Right lobe of liver (tissue), 6 donors: ENCODE measurements around the gene HEXB. TPM values are rescaled to one million over a fixed set of nuclear protein-coding genes. Genes with fewer than 3 reads are reported as not detected.
A peak's percentile ranks its signal among the peaks of the same experiment; 100 is the strongest.

ENCODE experiments used
- ATAC-seq, 4 donors: fragments of 200-7000 bp; cut with Tn5 transposase; one replicate each; pipeline ENCODE4 v1.9.1; 2020; ENCODE audit warnings: mild to moderate bottlenecking in 4 of 4, moderate library complexity in 4 of 4
- DNase-seq, 3 donors: peaks; one replicate each; pipeline ENCODE4 v3.0.0-alpha.2; 2020
- H3K27ac ChIP-seq, 3 donors: fragments of 200-600 bp; one replicate each; pipeline ENCODE4 v1.8.0; 2022
- H3K27me3 ChIP-seq, 2 donors: fragments of 200-600 bp; one replicate each; pipeline ENCODE4 v1.8.0; 2022
- H3K36me3 ChIP-seq, 4 donors: fragments of 200-600 bp; sonication (generic) in 1 of 4; one replicate each; pipeline versions ENCODE4 v1.5.1 to v1.8.0; 2017 to 2022; ENCODE audit warnings: control low read depth in 1 of 4
- H3K4me1 ChIP-seq, 4 donors: fragments of 200-600 bp; sonication (generic) in 1 of 4; one replicate each; pipeline versions ENCODE4 v1.5.1 to v1.8.0; 2017 to 2022; ENCODE audit warnings: control low read depth in 1 of 4
- H3K4me3 ChIP-seq, 3 donors: fragments of 200-600 bp; one replicate each; pipeline ENCODE4 v1.8.0; 2022
- H3K9me3 ChIP-seq, 4 donors: fragments of 200-600 bp; sonication (generic) in 1 of 4; one replicate each; pipeline versions ENCODE4 v1.5.1 to v1.8.0; 2017 to 2022; ENCODE audit warnings: control low read depth in 1 of 4
- CTCF ChIP-seq, 4 donors: fragments of 200-600 bp in 3 of 4; fragments of 450-650 bp in 1 of 4; IDR thresholded peaks; one replicate each; pipeline versions ENCODE4 v1.5.1 to v1.8.0; 2016 to 2022; ENCODE audit warnings: antibody characterized with exemption in 4 of 4, mild to moderate bottlenecking in 2 of 4
- POLR2A ChIP-seq: fragments of 450-650 bp; IDR thresholded peaks from one replicate; pipeline ENCODE4 v1.6.1; 2017; ENCODE audit warnings: antibody characterized with exemption, mild to moderate bottlenecking
- WGBS: methylation state at CpG from one replicate; pipeline ENCODE4 v1.1.6; 2018; ENCODE audit warnings: low coverage, low lambda C conversion rate; ENCODE audit not compliant: insufficient coverage; ENCODE audit errors: missing lambda C conversion rate; 5-methylcytosine and 5-hydroxymethylcytosine counted together
- intact Hi-C, 2 donors: fragments of 100-400 bp; cut with DNase I; formaldehyde crosslinking; loops; one replicate each; pipeline versions ENCODE4 v1.11.2 to v1.14.1; 2022
- small RNA-seq, 2 experiments: library from RNA; depleted of rRNA; stranded (forward); fragments of <200 nt; gene quantifications; one replicate each; pipeline ENCODE3, GENCODE V24; 2016
- total RNA-seq, 6 experiments: library from RNA; depleted of rRNA in 2 of 6; stranded (reverse); fragments of >200 nt in 2 of 6; fragmentation: NEBNext Ultra II Directional in 3 of 6; extraction: Animal tissue kit (Norgen Biotek cat#: 25700) in 3 of 6; gene quantifications; one replicate each; pipeline versions ENCODE4 v1.1.0 to v1.2.4, GENCODE V29; 2016 to 2023
- donor health status: DM: no; HTN: yes; CAD: no.
- donor health status: DM: no; HTN: no; CAD: no.
- donor health status: DM: no; HTN: no; CAD: no.
- donor health status: DM: no; HTN: yes; CAD: no.
- donor health status: DM: no; HTN: yes; CAD: no.

The HEXB gene
- total RNA-seq, 6 experiments from 2014 or later = 67.8 to 174 (median 121) TPM

- intact Hi-C loops = loop anchor here (10.0 kb wide), 2 partner anchors 139 to 149 kb away; no protein-coding TSS in a partner anchor
- Histone ChIP-seq H3K9me3 (no peaks in the 10 kb centered on the region), H3K27me3 (no peaks in the 10 kb centered on the region), H3K27ac (peak overlapping the region in 1 of 3 donors; percentile 79), H3K4me3 (peak overlapping the region; percentile 92 to 99 (median 97)), H3K36me3 (peaks cover 0 to 25% (median 7%) of the 10 kb centered on the region in 4 donors), H3K4me1 (peaks cover 0 to 23% (median 10%) of the 10 kb centered on the region in 4 donors)
- ATAC-seq (no peak), DNase-seq (no peak)
- 57% methylated on average over 21 of the region's 27 CpGs for WGBS
- TF ChIP-seq CTCF (IDR thresholded peaks at IDR 0.05) = no peak
- no peak for TF ChIP-seq POLR2A
Measured at GRCh38 chr5:74765929-74766328, 80.9 kb downstream of the HEXB start.

- peak overlapping the region; percentile 92 to 99 (median 97) for H3K4me3 ChIP-seq
- H3K9me3 ChIP-seq = no peaks in the 10 kb centered on the region
- ATAC-seq = peak; percentile 46 to 74 (median 56)
- TF ChIP-seq CTCF (IDR thresholded peaks at IDR 0.05) (peak; percentile 27 to 65 (median 42)), POLR2A (no peak)
- H3K27ac ChIP-seq = peak overlapping the region; percentile 59 to 79 (median 67)
- H3K36me3 ChIP-seq = peaks cover 0 to 28% (median 9%) of the 10 kb centered on the region in 4 donors
- intact Hi-C loops = loop anchor here (10.0 kb wide), 2 partner anchors 138 to 148 kb away; no protein-coding TSS in a partner anchor
- 0% methylated on average over 9 of the region's 10 CpGs for whole genome bisulfite sequencing
- peaks cover 0 to 23% (median 10%) of the 10 kb centered on the region in 4 donors for H3K4me1 ChIP-seq
- DNase-seq = no peak
- H3K27me3 ChIP-seq = no peaks in the 10 kb centered on the region
Measured at GRCh38 chr5:74766418-74766848, 81.4 kb downstream of the HEXB start.

- 0% methylated on average over 12 of the region's 54 CpGs for WGBS
- Histone ChIP-seq H3K9me3 (no peaks in the 10 kb centered on the region), H3K27ac (peak within 1 kb of the TSS; percentile 59 to 79 (median 67)), H3K36me3 (peaks cover 0 to 32% (median 9%) of the 10 kb centered on the region in 4 donors), H3K4me3 (peak within 1 kb of the TSS; percentile 92 to 99 (median 97)), H3K4me1 (peaks cover 0 to 23% (median 10%) of the 10 kb centered on the region in 4 donors), H3K27me3 (no peaks in the 10 kb centered on the region)
- DNase-seq (peak; percentile 91 to 94 (median 93)), ATAC-seq (peak; percentile 98 to 99 (median 99))
- intact Hi-C loops = loop anchor here (10.0 kb wide), 2 partner anchors 138 to 148 kb away; no protein-coding TSS in a partner anchor
- no peak for TF ChIP-seq POLR2A
- TF ChIP-seq CTCF (IDR thresholded peaks at IDR 0.05) = no peak
Measured at GRCh38 chr5:74766849-74767578, 82.0 kb downstream of the HEXB start, which contains the start of the genes GFM2 and NSA2. Gene GFM2, minus strand, starts transcription at chr5:74767117. Its CDS starts 3,375 bp downstream, at chr5:74763742. Gene NSA2, plus strand, starts transcription at chr5:74767249. Its CDS starts 112 bp downstream, at chr5:74767361.

- H3K4me1 ChIP-seq = peaks cover 0 to 28% (median 10%) of the 10 kb centered on the region in 4 donors
- WGBS = 0% methylated on average over 9 of the region's 9 CpGs
- DNase-seq (no peak), ATAC-seq (peak; percentile 11 to 19 (median 12))
- H3K4me3 ChIP-seq = peak overlapping the region; percentile 92 to 99 (median 97)
- peaks cover 0 to 35% (median 9%) of the 10 kb centered on the region in 4 donors for H3K36me3 ChIP-seq
- intact Hi-C loops = loop anchor here (10.0 kb wide), 2 partner anchors 137 to 147 kb away; no protein-coding TSS in a partner anchor
- H3K27ac ChIP-seq = peak overlapping the region in 2 of 3 donors; percentile 67 to 79
- no peaks in the 10 kb centered on the region for H3K9me3 ChIP-seq
- TF ChIP-seq CTCF (IDR thresholded peaks at IDR 0.05) = no peak
- TF ChIP-seq POLR2A = no peak
- no peaks in the 10 kb centered on the region for H3K27me3 ChIP-seq
Measured at GRCh38 chr5:74767579-74767913, 82.5 kb downstream of the HEXB start.

Small RNA genes lying within 50 kb of the gene (small RNA-seq; reads per million reads assigned to genes)
- gene RNU6-658P = 0 reads per million in 2 experiments

Other genes starting within 250 kb of the HEXB start
- gene ENC1, start 44.5 kb upstream of the HEXB start, total RNA-seq = 1 to 10 TPM; 4.5 to 6.8 (median 5.5) TPM
- gene GFM2, start 81.9 kb downstream of the HEXB start, total RNA-seq = 10 to 100 TPM; 16.5 to 35.0 (median 29.7) TPM
- 10 to 100 TPM; 19.0 to 66.3 (median 26.1) TPM for gene NSA2, start 82.0 kb downstream of the HEXB start, total RNA-seq
- 1 to 10 TPM; 1.2 to 7.5 (median 4.1) TPM for gene FAM169A, start 181.2 kb downstream of the HEXB start, total RNA-seq